HFF-Myc (cell line): Measurements from ENCODE around the gene IGSF9.

ENCODE experiments used
- DNase-seq: peaks from one replicate; pipeline ENCODE4 v3.0.0-alpha.2; 2011; ENCODE audit warnings: low read depth; ENCODE audit errors: extremely low read depth
- H3K4me3 ChIP-seq: replicated peaks from 2 replicates; pipeline ENCODE4 v1.5.1; 2011; ENCODE audit warnings: low read depth, mild to moderate bottlenecking, control low read depth, low read length
- CTCF ChIP-seq: IDR thresholded peaks from 2 replicates; pipeline ENCODE4 v1.5.1; 2012; ENCODE audit warnings: mild to moderate bottlenecking, low read depth, low read length, control low read depth; ENCODE audit errors: missing control alignments

Gene IGSF9

GRCh38 chr1:159924025-159924790 lies 21.2 kb downstream of the IGSF9 start:
- H3K4me3 ChIP-seq = peak overlapping the region; percentile 81
- DNase-seq = no peak
- peak; percentile 3 for TF ChIP-seq CTCF

GRCh38 chr1:159923203-159924024 lies 22.0 kb downstream of the IGSF9 start:
- TF ChIP-seq CTCF = no peak
- peak overlapping the region; percentile 81 for H3K4me3 ChIP-seq
- DNase-seq = peak; percentile 55

- no peak for DNase-seq
- peak overlapping the region; percentile 81 for H3K4me3 ChIP-seq
- TF ChIP-seq CTCF = no peak
Observed at GRCh38 chr1:159922511-159923202, 22.8 kb downstream of the IGSF9 start.

GRCh38 chr1:159921700-159922504 lies 23.5 kb downstream of the IGSF9 start:
- no peak for TF ChIP-seq CTCF
- DNase-seq = no peak
- H3K4me3 ChIP-seq = peak overlapping the region; percentile 81

GRCh38 chr1:159921251-159921650 lies 24.2 kb downstream of the IGSF9 start:
- DNase-seq = no peak
- no peak for TF ChIP-seq CTCF
- no peak overlapping the region for H3K4me3 ChIP-seq

- no peak overlapping the region for H3K4me3 ChIP-seq
- DNase-seq = no peak
- no peak for TF ChIP-seq CTCF
Observed at GRCh38 chr1:159920651-159921050, 24.8 kb downstream of the IGSF9 start.
